DOHH2 (cell line): ENCODE results near the gene NGEF.

ENCODE experiments used
- H3F3A ChIP-seq: fragments of 200-600 bp; sonication (generic), shearing (Covaris generic); 2 replicates; pipeline ENCODE4 v1.6.0; 2016; ENCODE audit warnings: antibody characterized with exemption, mild to moderate bottlenecking; ENCODE audit not compliant: control insufficient read depth, insufficient read depth
- H3K27ac ChIP-seq: fragments of 200-600 bp; sonication (generic); 2 replicates; pipeline ENCODE4 v1.5.1; 2014; ENCODE audit warnings: low read depth, mild to moderate bottlenecking, low read length, moderate library complexity
- H3K27me3 ChIP-seq: fragments of 200-600 bp; sonication (generic); 2 replicates; pipeline ENCODE4 v1.6.1; 2014; ENCODE audit warnings: mild to moderate bottlenecking, low read length, mixed read lengths; ENCODE audit not compliant: control insufficient read depth
- H3K36me3 ChIP-seq: fragments of 200-600 bp; sonication (generic); 2 replicates; pipeline ENCODE4 v1.6.1; 2014; ENCODE audit warnings: mild to moderate bottlenecking, low read length, moderate library complexity, mixed read lengths; ENCODE audit not compliant: control insufficient read depth
- H3K4me1 ChIP-seq: fragments of 200-600 bp; sonication (generic); 2 replicates; pipeline ENCODE4 v1.6.1; 2014; ENCODE audit warnings: mild to moderate bottlenecking, low read length, mixed read lengths; ENCODE audit not compliant: control insufficient read depth
- H3K4me2 ChIP-seq: fragments of 200-600 bp; sonication (generic); 2 replicates; pipeline ENCODE4 v1.6.0; 2014; ENCODE audit warnings: mild to moderate bottlenecking, low read length, moderate library complexity
- H3K4me3 ChIP-seq: fragments of 200-600 bp; sonication (generic); 2 replicates; pipeline ENCODE4 v1.5.1; 2014; ENCODE audit warnings: mild to moderate bottlenecking, low read length, mixed read lengths
- H3K79me2 ChIP-seq: fragments of 200-600 bp; sonication (generic); 2 replicates; pipeline ENCODE4 v1.6.1; 2014; ENCODE audit warnings: mild to moderate bottlenecking, low read length, mixed read lengths; ENCODE audit not compliant: control insufficient read depth
- H3K9me2 ChIP-seq: fragments of 200-600 bp; sonication (generic); replicated peaks from 2 replicates; pipeline ENCODE4 v1.6.1; 2014; ENCODE audit warnings: mild to moderate bottlenecking, low read length, mixed read lengths; ENCODE audit not compliant: control insufficient read depth
- H3K9me3 ChIP-seq: fragments of 200-600 bp; sonication (generic); 2 replicates; pipeline ENCODE4 v1.6.1; 2014; ENCODE audit warnings: antibody characterized with exemption, low read length, mixed read lengths; ENCODE audit not compliant: control insufficient read depth, insufficient read depth
- H4K20me1 ChIP-seq: fragments of 200-600 bp; sonication (generic); 2 replicates; pipeline ENCODE4 v1.6.0; 2014; ENCODE audit warnings: low read depth, mild to moderate bottlenecking, antibody characterized with exemption, low read length, moderate library complexity; ENCODE audit not compliant: control insufficient read depth, insufficient read depth
- CTCF ChIP-seq: fragments of 200-600 bp; sonication (generic); IDR thresholded peaks from one replicate; pipeline ENCODE4 v1.5.1; 2014; ENCODE audit warnings: antibody characterized with exemption, mild to moderate bottlenecking, low read depth, low read length; ENCODE audit not compliant: poor library complexity, severe bottlenecking
- EZH2phosphoT487 ChIP-seq: fragments of 200-600 bp; sonication (generic); IDR thresholded peaks from 2 replicates; pipeline ENCODE4 v1.6.1; 2017; ENCODE audit warnings: borderline replicate concordance, mild to moderate bottlenecking, antibody characterized with exemption, low read length, moderate library complexity, mixed read lengths

The NGEF gene

GRCh38 chr2:232871418-232871834, 141.6 kb downstream of the NGEF start:
- Histone ChIP-seq H3K27me3 (peaks cover 7% of the 10 kb centered on the region), H3K9me2 (no peaks in the 10 kb centered on the region), H3F3A (no peaks in the 10 kb centered on the region), H3K4me1 (peaks cover 5% of the 10 kb centered on the region), H3K9me3 (no peaks in the 10 kb centered on the region), H3K36me3 (no peaks in the 10 kb centered on the region), H3K4me3 (no peak overlapping the region), H3K4me2 (no peak overlapping the region), H3K79me2 (no peaks in the 10 kb centered on the region), H3K27ac (no peak overlapping the region), H4K20me1 (no peaks in the 10 kb centered on the region)
- TF ChIP-seq EZH2phosphoT487 (no peak), CTCF (no peak)

DNA sequence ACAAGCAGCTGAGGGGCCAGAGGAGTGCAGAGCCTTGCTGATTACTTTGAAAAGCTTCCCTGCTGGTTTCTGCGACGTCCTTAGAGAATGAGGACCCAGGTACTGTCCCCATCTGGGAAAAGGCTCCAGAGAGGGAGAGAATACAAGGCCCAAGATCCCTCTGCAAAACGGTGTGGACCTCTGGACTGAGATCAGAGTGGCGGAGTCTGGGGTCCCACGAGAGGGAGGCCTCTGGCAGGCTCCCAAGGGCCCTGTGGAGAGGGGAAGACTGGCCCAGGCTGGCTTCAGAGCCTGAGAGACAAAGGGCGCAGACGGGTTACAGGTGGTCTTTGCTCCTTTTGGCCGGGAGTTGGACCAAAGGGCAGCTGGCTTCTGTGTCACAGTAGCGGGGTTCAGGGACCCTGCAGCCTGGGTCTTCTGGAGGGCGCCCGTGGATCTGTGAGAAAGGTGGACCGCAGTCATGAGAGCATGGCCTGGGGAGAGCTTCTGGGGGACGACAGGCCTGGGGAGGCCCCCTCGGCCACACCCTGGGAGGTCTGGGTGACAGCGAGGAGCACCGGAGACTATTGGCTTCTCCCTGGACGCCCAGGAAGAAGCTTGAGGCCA, 142.2 kb downstream of the NGEF start:
- H3K36me3 ChIP-seq: no peaks in the 10 kb centered on the region
- H3K27me3 ChIP-seq: peaks cover 6% of the 10 kb centered on the region
- no peaks in the 10 kb centered on the region for H3K9me3 ChIP-seq
- H3K9me2 ChIP-seq: no peaks in the 10 kb centered on the region
- H3K4me2 ChIP-seq: no peak overlapping the region
- no peaks in the 10 kb centered on the region for H3F3A ChIP-seq
- H3K4me3 ChIP-seq: no peak overlapping the region
- no peaks in the 10 kb centered on the region for H4K20me1 ChIP-seq
- TF ChIP-seq EZH2phosphoT487: no peak
- no peak for TF ChIP-seq CTCF
- H3K27ac ChIP-seq: no peak overlapping the region
- no peaks in the 10 kb centered on the region for H3K79me2 ChIP-seq
- peaks cover 4% of the 10 kb centered on the region for H3K4me1 ChIP-seq

DNA sequence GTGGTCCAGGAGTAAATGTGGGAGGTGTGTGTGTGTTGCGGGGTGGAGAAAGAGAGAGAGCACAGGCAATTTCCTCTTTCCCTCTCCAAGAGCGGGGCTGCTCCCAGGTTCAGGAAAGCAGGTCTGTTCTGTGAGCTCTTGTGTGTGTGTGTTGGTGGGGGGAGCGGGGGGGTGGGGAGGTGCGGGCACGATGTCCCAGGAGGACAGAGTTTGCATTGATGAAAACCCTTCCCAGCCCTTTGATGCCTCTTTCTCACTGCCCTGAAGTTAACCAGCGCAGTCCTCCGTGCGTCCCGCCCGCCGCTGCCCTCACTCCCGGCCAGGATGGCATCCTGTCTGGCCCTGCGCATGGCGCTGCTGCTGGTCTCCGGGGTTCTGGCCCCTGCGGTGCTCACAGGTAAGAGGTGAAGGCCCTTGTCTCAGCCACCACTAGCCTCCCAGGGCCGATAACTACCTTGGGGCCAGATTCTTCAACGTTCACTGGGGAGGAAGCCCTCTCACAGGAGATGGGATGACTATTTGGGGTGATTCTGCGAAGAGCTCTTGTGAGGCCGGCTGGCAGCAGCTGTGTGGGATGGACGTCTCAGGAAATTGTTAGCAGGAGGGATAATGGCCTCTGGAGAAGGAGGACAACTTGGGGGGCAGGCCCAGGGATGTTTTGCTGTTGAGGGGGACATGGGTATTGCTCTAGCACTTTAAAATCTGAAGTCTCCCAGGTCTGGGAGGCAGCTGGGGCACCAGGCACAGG, 142.9 kb downstream of the NGEF start, which contains the start of gene SNORC:
Gene SNORC (plus strand): TSS at position 247 of the 748 bp plus-strand sequence. CDS start 78 bp downstream, at position 325.
- H3K79me2 ChIP-seq: no peaks in the 10 kb centered on the region
- no peak within 1 kb of the TSS for H3K27ac ChIP-seq
- H3K9me3 ChIP-seq: no peaks in the 10 kb centered on the region
- H3K9me2 ChIP-seq: no peaks in the 10 kb centered on the region
- H3K27me3 ChIP-seq: no peaks in the 10 kb centered on the region
- H3F3A ChIP-seq: no peaks in the 10 kb centered on the region
- TF ChIP-seq EZH2phosphoT487 (no peak), CTCF (no peak)
- no peaks in the 10 kb centered on the region for H3K36me3 ChIP-seq
- H3K4me3 ChIP-seq: no peak within 1 kb of the TSS
- no peak within 1 kb of the TSS for H3K4me2 ChIP-seq
- no peaks in the 10 kb centered on the region for H4K20me1 ChIP-seq
- no peaks in the 10 kb centered on the region for H3K4me1 ChIP-seq
